K562 (cell line): Measurements from ENCODE around the gene TMEM61. TPM values are rescaled to one million over a fixed set of nuclear protein-coding genes. Genes with fewer than 3 reads are reported as not detected.
A peak's percentile ranks its signal among the peaks of the same experiment; 100 is the strongest.

ENCODE experiments used
- CBFA2T2 ChIP-seq: fragments of 450-650 bp; conservative IDR thresholded peaks from 2 replicates; pipeline ENCODE4 v1.6.1; 2017; ENCODE audit warnings: mild to moderate bottlenecking
- CEBPB ChIP-seq: fragments of 450-650 bp; IDR thresholded peaks from 2 replicates; pipeline ENCODE4 v1.6.1; 2016; ENCODE audit warnings: missing genetic modification characterization, missing compliant biosample characterization
- EHMT2 ChIP-seq: fragments of 450-650 bp; IDR thresholded peaks from 2 replicates; pipeline ENCODE4 v1.6.1; 2018; ENCODE audit warnings: antibody characterized with exemption
- ERF ChIP-seq: fragments of 450-650 bp; formaldehyde crosslinking; IDR thresholded peaks from 2 replicates; pipeline ENCODE4 v1.4.0; 2020; ENCODE audit warnings: mild to moderate bottlenecking, mixed read lengths
- ESRRA ChIP-seq: fragments of 450-650 bp; IDR thresholded peaks from 2 replicates; pipeline ENCODE4 v1.6.1; 2014; ENCODE audit warnings: low read depth, mild to moderate bottlenecking, moderate library complexity, borderline replicate concordance
- EWSR1 ChIP-seq: fragments of 450-650 bp; IDR thresholded peaks from 2 replicates; pipeline ENCODE4 v1.6.1; 2018; ENCODE audit warnings: borderline replicate concordance, mild to moderate bottlenecking, low read depth, moderate library complexity; ENCODE audit not compliant: partially characterized antibody
- FOS ChIP-seq: IDR thresholded peaks from 3 replicates; pipeline ENCODE4 v1.6.1; 2011; ENCODE audit not compliant: insufficient read length; ENCODE audit errors: extremely low read depth
- FOXM1 ChIP-seq, 2 experiments: fragments of 450-650 bp in 1 of 2; sonication (generic) in 1 of 2; formaldehyde crosslinking in 1 of 2; IDR thresholded peaks; 2 replicates each; pipeline versions ENCODE4 v1.6.1 to v1.9.0; 2017 to 2022; ENCODE audit warnings: low read depth in 2 of 2, mild to moderate bottlenecking in 2 of 2, missing genetic modification reagents in 1 of 2, moderate library complexity in 1 of 2
- HLTF ChIP-seq: fragments of 450-650 bp; IDR thresholded peaks from 2 replicates; pipeline ENCODE4 v1.6.1; 2016
- HOXB6 ChIP-seq: fragments of 250-450 bp; sonication (Bioruptor Pico); IDR thresholded peaks from 2 replicates; pipeline ENCODE4 v1.5.1; 2022; ENCODE audit warnings: mild to moderate bottlenecking, borderline replicate concordance
- KDM4B ChIP-seq, 2 experiments: fragments of 450-650 bp in 1 of 2; sonication (generic) in 1 of 2; IDR thresholded peaks; 2 replicates each; pipeline ENCODE4 v1.6.1; 2016 to 2017; ENCODE audit warnings: borderline replicate concordance in 2 of 2, antibody characterized with exemption in 1 of 2, low read depth in 1 of 2, mild to moderate bottlenecking in 1 of 2
- LCOR ChIP-seq: sonication (generic); formaldehyde crosslinking; IDR thresholded peaks from 2 replicates; pipeline ENCODE4 v1.8.0; 2022; ENCODE audit warnings: mild to moderate bottlenecking, missing genetic modification reagents
- MAFG ChIP-seq: fragments of 450-650 bp; conservative IDR thresholded peaks from 2 replicates; pipeline ENCODE4 v1.6.1; 2016; ENCODE audit warnings: missing genetic modification characterization, missing compliant biosample characterization
- MAZ ChIP-seq, 2 experiments: fragments of 450-650 bp in 1 of 2; sonication (generic) in 1 of 2; formaldehyde crosslinking; IDR thresholded peaks in 1 of 2; conservative IDR thresholded peaks in 1 of 2; 2 replicates each; pipeline versions ENCODE4 v1.4.0 to v1.5.0; 2020; ENCODE audit warnings: mild to moderate bottlenecking in 1 of 2, missing genetic modification reagents in 1 of 2
- RAD21 ChIP-seq, 2 experiments: fragments of 250-450 bp in 1 of 2; fragments of 450-650 bp in 1 of 2; sonication (Bioruptor Pico) in 1 of 2; formaldehyde crosslinking in 1 of 2; IDR thresholded peaks in 1 of 2; conservative IDR thresholded peaks in 1 of 2; 2 replicates each; pipeline versions ENCODE4 v1.4.0 to v1.8.0; 2020 to 2022; ENCODE audit warnings: mild to moderate bottlenecking in 2 of 2, moderate library complexity in 1 of 2
- RBM25 ChIP-seq: fragments of 200-400 bp; formaldehyde crosslinking; IDR thresholded peaks from 2 replicates; pipeline ENCODE4 v1.6.1; 2018; ENCODE audit warnings: low read length, low read depth, moderate library complexity; ENCODE audit not compliant: severe bottlenecking
- RNF219 ChIP-seq: fragments of 250-450 bp; sonication (Bioruptor Pico); IDR thresholded peaks from 2 replicates; pipeline ENCODE4 v1.5.0; 2022; ENCODE audit warnings: mild to moderate bottlenecking
- STAT6 ChIP-seq: sonication (generic); formaldehyde crosslinking; IDR thresholded peaks from 2 replicates; pipeline ENCODE4 v1.8.1; 2023; ENCODE audit warnings: mild to moderate bottlenecking, missing genetic modification reagents
- ZBTB8A ChIP-seq: fragments of 450-650 bp; IDR thresholded peaks from 2 replicates; pipeline ENCODE4 v1.6.1; 2018; ENCODE audit warnings: mild to moderate bottlenecking, moderate library complexity; ENCODE audit not compliant: partially characterized antibody
- ZNF133 ChIP-seq: fragments of 250-450 bp; sonication (Bioruptor Pico); IDR thresholded peaks from 2 replicates; pipeline ENCODE4 v1.4.0; 2020; ENCODE audit warnings: mild to moderate bottlenecking
- ZNF583 ChIP-seq: fragments of 250-450 bp; sonication (Bioruptor Pico); IDR thresholded peaks from 2 replicates; pipeline ENCODE4 v1.4.0; 2020
- ZNF830 ChIP-seq: fragments of 250-450 bp; sonication (Bioruptor Pico); IDR thresholded peaks from 2 replicates; pipeline ENCODE4 v1.5.0; 2021; ENCODE audit warnings: mild to moderate bottlenecking
- polyA plus RNA-seq, 8 experiments: library from polyadenylated mRNA; depleted of rRNA in 4 of 8; stranded (reverse) in 5 of 8; unstranded in 3 of 8; fragments of >200 nt; fragmentation: Nextera tagmentation in 2 of 8; fragmentation: Illumina TruSeq in 1 of 8; extraction: Ambion mirVana in 2 of 8; extraction: Trizol in 1 of 8; gene quantifications; 2 replicates each; pipeline versions ENCODE4 v1.2.1 to v1.2.3, GENCODE V29; 2011 to 2014; ENCODE audit warnings: inconsistent platforms in 1 of 8, missing spikeins in 1 of 8
- total RNA-seq, 7 experiments: library from RNA; depleted of rRNA in 6 of 7; stranded (reverse); fragments of >200 nt in 6 of 7; fragmentation: Illumina TruSeq in 2 of 7; extraction: Trizol in 2 of 7; gene quantifications; 2 replicates each; pipeline versions ENCODE4 v1.2.1 to v1.2.3, GENCODE V29; 2011 to 2021; ENCODE audit warnings: low replicate concordance in 1 of 7
- TF ChIP-seq, protein P1 (sequence below): fragments of 450-650 bp; conservative IDR thresholded peaks from 2 replicates; pipeline ENCODE4 v1.6.1; 2016; ENCODE audit warnings: missing genetic modification characterization, low read depth, mild to moderate bottlenecking, missing compliant biosample characterization, moderate library complexity

Gene TMEM61
- total and polyA plus RNA-seq, 9 of the 15 experiments (the other 6 are each of a cell fraction or from before 2014, with no cell fraction given), result not detected

GRCh38 chr1:54989968-54990810 lies 9.8 kb downstream of the TMEM61 start (continued):
- TF ChIP-seq STAT6 (CRISPR knock-in tag), result no peak
- TF ChIP-seq ZNF583 (CRISPR knock-in tag), result no peak
- no peak for TF ChIP-seq EWSR1
- TF ChIP-seq ZNF133 (CRISPR knock-in tag), result no peak
- TF ChIP-seq EHMT2, result no peak
- no peak for TF ChIP-seq ESRRA
- TF ChIP-seq CEBPB, result no peak
- TF ChIP-seq, protein P1, sequence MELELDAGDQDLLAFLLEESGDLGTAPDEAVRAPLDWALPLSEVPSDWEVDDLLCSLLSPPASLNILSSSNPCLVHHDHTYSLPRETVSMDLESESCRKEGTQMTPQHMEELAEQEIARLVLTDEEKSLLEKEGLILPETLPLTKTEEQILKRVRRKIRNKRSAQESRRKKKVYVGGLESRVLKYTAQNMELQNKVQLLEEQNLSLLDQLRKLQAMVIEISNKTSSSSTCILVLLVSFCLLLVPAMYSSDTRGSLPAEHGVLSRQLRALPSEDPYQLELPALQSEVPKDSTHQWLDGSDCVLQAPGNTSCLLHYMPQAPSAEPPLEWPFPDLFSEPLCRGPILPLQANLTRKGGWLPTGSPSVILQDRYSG (tag), result no peak
- TF ChIP-seq LCOR, result no peak
- peak; percentile 17 for TF ChIP-seq RBM25
- no peak for TF ChIP-seq FOS
- TF ChIP-seq RAD21 (CRISPR knock-in tag; conservative IDR thresholded peaks at IDR 0.05 in 1 of 2, IDR thresholded peaks at IDR 0.05 in 1 of 2), result 0 out of 4 replicates have a peak, but pooled peaks of 1 of the 2 experiments have one; percentile 7
- no peak for TF ChIP-seq FOXM1 (IDR thresholded peaks at IDR 0.05; ENCODE audit: low read depth)
- no peak for TF ChIP-seq FOXM1 (CRISPR knock-in tag; IDR thresholded peaks at IDR 0.05; ENCODE audit: low read depth)
- no peak for TF ChIP-seq HOXB6 (CRISPR knock-in tag)
- no peak for TF ChIP-seq ERF (CRISPR knock-in tag)
- no peak; the same call in 1 of the 2 replicates for TF ChIP-seq CBFA2T2
- no peak for TF ChIP-seq ZBTB8A
- TF ChIP-seq MAZ (CRISPR knock-in tag; conservative IDR thresholded peaks at IDR 0.05 in 1 of 2, IDR thresholded peaks at IDR 0.05 in 1 of 2), result no peak
- TF ChIP-seq RNF219 (CRISPR knock-in tag), result no peak
- no peak for TF ChIP-seq KDM4B (IDR thresholded peaks at IDR 0.05; ENCODE audit: borderline replicate concordance in 2 of 2, low read depth in 1 of 2)
- TF ChIP-seq MAFG (tag), result no peak
- TF ChIP-seq ZNF830 (CRISPR knock-in tag), result no peak
- TF ChIP-seq HLTF, result no peak
